GM19455 (cell line): ENCODE data around the gene RSRC1.
"Not testable (repeated sequence)": the region's sequence is repeated elsewhere in the genome, so short reads cannot be mapped to it uniquely, and the experiment has no call there.

ENCODE experiments used
- ATAC-seq: cut with Tn5 transposase; IDR thresholded peaks from one replicate; pipeline ENCODE4 v1.9.1; 2021; ENCODE audit not compliant: unreplicated experiment

Gene RSRC1

GRCh38 chr3:158220575-158220974, 110.7 kb downstream of the RSRC1 start:
- ATAC-seq = no peak

DNA sequence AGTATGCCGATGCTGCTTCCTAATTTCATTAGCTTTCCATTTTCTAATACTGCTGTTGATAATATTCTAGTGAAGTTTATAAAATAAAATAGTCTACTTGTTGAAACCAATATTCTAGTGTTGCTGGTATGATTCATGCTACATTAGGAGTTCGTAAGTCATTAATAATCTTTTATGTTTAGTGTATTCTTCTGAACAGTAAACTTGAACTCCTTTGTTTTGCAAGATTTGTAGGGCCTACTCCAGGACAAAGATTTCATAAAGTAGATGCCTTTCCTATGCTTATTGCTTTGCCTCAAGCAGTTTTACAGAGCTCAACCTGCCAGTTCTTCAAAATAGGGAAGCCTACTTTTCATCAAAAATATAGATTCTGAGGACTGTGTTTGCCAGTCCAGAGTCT, 111.5 kb downstream of the RSRC1 start:
- no peak for ATAC-seq

DNA sequence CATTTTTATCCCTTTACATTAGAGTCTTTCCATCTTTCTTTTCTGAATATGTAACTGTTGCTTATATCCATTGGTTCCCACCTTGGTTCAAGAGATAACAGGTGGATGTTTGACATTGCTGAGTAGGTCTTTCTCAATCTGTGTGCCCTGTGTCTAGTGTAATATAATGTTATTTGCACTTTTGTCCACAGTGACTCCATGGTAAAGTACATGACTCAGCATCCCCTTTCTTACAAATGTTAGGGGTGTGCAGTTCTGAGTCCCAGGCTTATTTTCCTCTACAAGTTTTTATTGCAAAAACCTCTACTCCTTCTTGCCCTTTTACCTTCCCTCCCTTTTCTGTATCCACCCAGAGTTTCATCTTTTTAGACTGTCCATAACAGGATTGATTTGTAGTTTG, 116.5 kb downstream of the RSRC1 start:
- no peak for ATAC-seq

DNA sequence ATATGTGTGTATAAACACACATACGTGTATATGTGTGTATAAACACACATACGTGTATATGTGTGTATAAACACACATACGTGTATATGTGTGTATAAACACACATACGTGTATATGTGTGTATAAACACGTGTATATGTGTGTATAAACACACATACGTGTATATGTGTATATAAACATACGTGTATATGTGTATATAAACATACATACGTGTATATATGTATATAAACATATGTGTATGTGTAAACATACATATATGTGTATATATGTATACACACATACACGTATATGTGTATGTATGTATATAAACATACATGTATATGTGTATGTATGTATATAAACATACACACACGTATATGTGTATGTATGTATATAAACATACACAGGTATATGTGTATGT, 119.1 kb downstream of the RSRC1 start:
- not testable (repeated sequence) for ATAC-seq

DNA sequence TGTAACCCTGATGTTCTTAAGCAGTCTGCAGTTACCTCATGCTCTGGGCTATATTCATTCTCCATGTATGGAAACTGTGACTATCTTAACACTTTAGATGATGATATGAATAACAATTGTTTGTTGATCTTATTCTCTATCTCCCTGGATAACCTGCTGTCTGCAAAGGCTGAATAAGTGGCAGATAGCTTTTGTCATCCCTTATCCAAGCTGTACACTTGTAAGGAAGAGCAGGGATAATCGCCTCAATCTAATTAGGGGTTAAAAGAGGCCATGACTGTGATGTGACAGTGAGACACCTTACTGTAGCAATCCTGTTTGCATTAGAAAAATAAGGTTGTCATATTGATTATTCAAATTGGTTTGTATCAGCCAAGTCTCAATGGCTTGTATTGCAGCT, 123.9 kb downstream of the RSRC1 start:
- no peak for ATAC-seq

GRCh38 chr3:158244274-158244673, 134.4 kb downstream of the RSRC1 start:
- ATAC-seq = no peak

DNA sequence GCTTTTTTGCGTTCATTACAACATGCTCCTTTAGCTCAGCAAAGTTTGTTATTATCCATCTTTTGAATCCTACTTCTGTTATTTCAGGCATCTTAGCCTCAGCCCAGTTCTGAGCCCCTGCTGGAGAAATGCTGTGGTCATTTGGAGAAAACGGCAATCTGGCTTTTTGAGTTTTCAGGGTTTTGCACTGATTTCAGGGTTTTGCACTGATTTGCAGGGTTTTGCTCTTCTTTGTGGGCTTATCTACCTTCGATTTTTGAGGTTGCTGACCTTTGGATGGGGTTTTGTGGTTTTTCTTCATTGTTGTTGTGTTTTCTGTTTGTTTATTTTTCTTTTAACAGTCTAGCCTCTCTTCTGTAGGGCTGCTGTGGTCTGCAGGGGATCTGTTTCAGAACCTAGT, 137.4 kb downstream of the RSRC1 start:
- no peak for ATAC-seq

DNA sequence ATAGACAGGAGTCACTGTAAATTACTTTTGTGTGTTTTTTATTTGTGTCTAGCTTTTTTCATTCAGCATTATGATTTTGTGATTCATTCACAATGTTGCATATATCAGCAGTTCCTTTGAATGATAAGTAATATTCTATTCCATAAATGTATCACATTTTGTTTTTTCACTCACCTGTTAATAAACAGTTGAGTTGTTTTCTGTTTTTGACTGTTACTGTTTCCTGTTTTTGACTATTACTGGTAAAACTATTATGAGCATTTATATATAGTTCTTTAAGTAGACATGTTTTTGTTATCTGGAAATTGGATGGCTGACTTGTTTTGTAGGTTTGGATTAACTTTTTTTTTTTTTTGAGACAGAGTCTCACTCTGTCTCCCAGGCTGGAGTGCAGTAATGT, 138.4 kb downstream of the RSRC1 start:
- no peak for ATAC-seq

GRCh38 chr3:158249183-158249582, 139.3 kb downstream of the RSRC1 start:
- ATAC-seq = no peak

DNA sequence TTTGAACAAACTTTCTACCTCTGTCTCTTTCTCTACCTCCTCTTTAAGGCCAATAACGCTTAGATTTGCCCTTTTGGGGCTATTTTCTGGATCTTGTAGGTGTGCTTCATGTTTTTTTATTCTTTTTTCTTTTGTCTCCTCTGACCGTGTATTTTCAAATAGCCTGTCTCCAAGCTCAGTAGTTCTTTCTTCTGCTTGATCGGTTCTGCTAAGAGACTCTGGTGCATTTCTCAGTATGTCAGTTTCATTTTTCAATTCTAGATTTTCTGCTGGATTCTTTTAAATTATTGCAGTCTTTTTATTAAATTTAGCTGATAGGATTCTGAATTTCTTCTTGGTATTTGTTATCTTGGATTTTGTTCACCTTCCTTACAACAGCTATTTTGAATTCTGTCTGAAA, 148.7 kb downstream of the RSRC1 start:
- ATAC-seq = no peak

DNA sequence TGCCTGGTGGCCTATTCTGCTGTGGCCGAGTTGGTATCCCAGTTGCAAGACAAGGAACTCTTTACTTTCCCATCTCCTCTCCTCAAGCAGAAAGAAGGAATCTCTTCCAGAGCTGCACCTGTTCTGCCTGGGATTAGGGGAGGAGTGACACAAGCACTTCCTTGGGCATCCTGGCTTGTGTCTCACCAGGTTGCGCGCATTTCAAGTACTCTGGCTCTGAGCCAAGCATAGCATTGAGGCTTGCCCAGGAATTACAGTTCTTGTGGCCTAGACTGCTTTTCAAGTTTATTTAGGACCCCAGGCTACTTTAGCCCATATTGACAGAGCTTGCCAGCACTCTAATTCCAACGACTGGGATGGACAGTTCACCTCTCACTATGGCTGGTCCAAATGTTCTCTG, 150.5 kb downstream of the RSRC1 start:
- ATAC-seq = no peak

DNA sequence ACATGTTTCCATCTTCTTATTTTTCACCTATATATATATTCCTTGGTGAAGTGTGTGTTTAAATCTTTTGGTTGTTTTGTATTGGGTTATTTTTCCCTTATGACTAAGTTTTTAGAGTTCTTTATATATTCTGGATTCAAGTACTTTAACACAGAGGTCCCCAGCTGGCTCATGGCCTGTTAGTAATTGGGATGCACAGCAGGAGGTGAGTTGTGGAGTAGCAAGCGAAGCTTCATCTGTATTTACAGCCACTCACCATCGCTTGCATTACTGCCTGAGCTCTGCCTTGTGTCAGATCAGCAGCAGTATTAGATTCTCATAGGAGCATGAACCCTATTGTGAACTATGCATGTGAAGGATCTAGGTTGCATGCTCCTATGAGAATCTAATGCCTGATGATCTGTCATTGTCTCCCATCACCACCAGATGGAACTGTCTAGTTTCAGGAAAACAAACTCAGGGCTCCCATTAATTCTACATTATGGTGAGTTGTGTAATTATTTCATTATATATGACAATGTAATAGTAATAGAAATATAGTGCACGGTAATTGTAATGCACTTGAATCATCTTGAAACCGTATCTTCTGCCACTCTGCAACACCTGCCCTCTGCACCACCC, 151.6 kb downstream of the RSRC1 start:
- no peak for ATAC-seq

GRCh38 chr3:158264894-158265293, 155.0 kb downstream of the RSRC1 start:
- no peak for ATAC-seq

- no peak for ATAC-seq
Measured at GRCh38 chr3:158267015-158267414, 157.1 kb downstream of the RSRC1 start.

DNA sequence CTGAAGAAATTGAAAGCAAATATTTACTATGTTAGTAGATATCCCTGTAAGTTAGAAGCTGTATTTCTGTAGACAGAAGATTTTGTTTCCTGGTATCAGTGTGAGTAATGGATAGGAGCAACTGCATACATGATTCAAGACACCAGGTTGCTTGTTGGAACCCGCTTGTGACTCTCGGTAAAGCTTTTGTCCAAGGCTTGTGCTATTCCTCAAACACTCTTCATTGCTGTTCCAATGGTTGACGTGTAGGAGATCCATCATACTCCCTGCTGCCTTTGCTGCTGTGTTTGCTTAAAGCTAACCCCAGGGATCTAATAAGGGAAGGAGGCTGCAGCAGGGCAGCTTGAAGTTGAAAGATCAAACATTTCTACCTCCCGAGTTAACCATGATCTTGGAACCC, 160.1 kb downstream of the RSRC1 start:
- ATAC-seq = no peak

DNA sequence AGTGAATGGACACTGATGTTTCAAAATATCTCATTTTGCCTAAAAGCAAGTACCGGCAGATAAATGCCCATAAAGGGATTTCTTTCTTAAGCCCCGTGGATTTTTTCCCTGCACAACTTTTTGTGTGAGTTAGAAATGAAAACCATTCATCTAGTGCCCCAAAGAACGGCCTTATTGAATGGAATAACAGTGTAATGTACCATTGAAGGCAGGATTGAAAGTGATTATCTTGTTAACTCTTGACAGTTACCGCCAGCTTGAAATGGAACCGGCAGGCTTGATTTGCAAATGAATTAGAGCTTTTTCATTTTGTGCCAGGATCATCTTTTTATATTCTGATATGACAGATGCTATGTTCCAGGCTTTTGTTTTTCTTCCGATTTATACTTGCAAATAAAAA, 162.2 kb downstream of the RSRC1 start:
- ATAC-seq = no peak

DNA sequence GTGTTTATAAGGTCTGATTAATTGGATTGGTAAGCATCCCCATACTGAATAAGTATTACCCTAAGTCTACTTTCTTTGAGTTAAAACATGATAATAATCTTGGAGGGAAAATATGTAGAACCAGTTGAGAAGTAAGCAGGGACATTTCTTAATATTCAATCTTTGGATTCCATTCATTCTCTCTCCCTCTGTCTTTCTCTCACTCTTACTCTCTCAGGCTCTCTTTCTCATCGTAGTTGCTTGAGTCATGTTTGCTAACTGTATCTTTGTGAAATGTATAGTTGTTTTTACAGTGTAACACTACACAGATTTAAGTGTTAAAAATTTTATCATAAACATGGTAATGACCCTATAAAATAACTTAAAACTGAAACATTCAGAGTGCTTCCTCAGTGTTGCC, 163.8 kb downstream of the RSRC1 start:
- ATAC-seq = no peak

DNA sequence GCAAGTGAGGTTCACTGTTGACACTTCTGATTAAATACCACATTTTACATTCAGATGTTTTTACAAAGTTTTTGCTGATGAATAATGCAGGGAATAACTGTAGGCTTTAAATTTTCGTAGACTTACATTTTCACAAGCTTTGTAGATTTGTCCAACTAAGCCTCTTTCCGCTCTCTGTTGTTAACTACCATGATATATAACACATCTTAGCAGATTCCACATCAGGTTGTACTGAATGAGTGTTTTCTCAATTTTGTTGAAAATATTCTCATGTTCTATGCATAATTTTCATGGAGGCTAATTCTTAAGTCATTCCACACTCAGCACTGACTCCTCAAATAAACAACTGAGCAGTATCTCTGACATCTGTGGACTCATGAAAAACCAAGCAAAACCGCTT, 168.3 kb downstream of the RSRC1 start:
- no peak for ATAC-seq

DNA sequence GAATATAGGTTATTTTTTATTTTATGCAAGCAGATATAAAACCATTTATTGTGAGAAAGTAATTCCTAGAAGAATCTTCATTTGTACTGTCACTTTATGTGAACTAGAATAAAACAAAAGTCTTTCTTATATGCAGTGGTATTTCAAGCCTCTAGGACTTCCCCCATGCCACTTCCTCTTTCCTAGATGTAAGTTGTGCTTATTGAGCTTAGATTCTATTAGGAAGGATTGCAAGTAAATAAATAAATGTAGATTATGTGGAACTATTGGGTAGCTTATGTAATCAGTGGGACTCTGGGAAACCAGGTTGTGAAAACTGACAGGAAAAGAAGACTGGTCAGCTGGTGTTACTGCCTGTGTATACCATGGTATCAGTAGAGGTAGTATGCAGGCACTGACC, 169.7 kb downstream of the RSRC1 start:
- ATAC-seq = no peak

GRCh38 chr3:158295771-158296170, 185.9 kb downstream of the RSRC1 start:
- ATAC-seq = no peak

DNA sequence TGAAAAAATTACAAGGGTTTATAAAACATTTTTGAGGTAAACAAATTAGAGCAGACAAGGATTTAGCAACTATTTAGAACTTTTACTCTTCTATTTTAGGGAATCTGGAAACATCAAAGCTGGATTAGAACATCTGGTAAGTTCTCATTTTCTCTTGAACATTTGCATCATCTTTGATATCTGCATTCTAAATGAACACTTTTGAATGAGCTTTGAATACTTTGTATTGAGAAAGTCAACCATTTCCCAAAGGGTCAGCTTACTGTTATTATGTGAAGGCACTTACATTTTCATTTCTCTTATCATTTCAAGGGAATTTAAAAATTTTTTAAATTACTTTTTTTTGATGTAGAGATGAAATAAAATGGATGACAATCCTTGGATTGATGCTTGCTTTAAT, 188.1 kb downstream of the RSRC1 start:
- no peak for ATAC-seq

- ATAC-seq = no peak
Measured at GRCh38 chr3:158308236-158308928, 198.5 kb downstream of the RSRC1 start.

DNA sequence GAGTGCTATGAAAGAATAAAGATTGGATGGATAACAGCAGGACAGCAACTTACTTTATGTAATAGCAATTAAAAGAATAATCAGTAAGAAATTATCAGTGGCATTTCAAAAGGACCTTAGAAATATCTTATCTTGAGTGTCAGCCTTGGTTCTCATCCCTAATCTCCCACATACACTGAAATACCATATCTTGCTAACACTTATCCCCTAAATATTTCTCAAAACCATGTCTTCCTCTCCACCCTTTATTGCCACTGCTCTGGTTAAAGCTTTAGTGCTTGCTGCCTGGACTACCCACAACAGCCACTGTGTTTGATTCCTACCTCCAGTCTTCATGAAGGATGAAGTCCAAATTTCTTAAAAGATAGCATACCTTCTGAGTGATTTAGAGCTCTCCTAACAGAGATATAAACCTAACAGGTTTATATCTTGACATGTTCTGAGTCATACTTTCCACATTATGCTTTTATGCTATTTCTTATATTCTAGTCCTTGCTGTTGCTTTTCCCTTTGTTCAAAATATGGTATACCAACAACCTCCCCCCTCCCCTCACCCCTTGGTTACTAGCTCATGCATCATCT, 202.8 kb downstream of the RSRC1 start:
- no peak for ATAC-seq
